ENCODE results near the gene CORO6.

DNA sequence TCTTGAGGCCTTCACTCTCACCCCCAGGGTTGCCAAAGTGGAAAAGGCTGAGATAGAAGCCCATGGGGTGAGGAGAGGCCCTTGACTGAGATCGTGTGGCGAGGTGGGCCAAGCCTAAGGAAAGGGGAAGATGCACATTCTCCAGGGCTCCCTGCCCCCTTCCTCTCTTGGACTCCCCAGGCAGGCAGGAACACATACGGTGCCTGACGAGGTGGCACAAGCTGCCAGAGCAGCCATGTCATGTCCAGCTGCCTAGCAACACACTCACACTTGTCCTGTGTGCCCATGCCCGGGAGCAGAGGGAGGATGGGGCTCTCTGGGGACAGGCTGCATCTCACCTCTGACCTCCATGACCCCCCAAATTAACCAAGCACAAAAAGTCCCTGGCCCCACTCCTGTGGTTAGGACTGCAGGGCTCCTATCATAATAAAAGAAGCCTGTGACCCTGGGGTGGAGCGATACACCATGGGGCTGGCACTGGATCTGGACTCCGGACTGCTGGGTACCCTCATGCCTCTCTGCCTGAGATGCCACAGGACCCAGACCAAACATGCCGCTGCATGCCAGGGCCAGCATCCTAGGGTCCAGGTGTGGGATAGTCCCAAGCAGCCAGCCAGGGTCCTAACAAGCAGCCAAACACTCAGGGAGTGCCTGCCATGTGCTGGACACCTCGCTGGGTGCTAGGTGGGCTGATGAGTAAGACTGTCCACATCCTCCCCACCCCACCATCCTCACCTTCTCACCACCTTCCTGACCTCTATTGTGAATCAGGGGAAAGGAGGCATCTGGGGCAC is 35.8 kb downstream of the CORO6 start:
- no peak for TF ChIP-seq POLR2A (IDR thresholded peaks at IDR 0.05)
- TF ChIP-seq, protein P1, sequence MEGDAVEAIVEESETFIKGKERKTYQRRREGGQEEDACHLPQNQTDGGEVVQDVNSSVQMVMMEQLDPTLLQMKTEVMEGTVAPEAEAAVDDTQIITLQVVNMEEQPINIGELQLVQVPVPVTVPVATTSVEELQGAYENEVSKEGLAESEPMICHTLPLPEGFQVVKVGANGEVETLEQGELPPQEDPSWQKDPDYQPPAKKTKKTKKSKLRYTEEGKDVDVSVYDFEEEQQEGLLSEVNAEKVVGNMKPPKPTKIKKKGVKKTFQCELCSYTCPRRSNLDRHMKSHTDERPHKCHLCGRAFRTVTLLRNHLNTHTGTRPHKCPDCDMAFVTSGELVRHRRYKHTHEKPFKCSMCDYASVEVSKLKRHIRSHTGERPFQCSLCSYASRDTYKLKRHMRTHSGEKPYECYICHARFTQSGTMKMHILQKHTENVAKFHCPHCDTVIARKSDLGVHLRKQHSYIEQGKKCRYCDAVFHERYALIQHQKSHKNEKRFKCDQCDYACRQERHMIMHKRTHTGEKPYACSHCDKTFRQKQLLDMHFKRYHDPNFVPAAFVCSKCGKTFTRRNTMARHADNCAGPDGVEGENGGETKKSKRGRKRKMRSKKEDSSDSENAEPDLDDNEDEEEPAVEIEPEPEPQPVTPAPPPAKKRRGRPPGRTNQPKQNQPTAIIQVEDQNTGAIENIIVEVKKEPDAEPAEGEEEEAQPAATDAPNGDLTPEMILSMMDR (IDR thresholded peaks at IDR 0.05): no peak
